CD4-positive, CD25-positive, alpha-beta regulatory T cell (primary cell): Measurements from ENCODE around the gene RAB11FIP4. TPM values are rescaled to one million over a fixed set of nuclear protein-coding genes. Genes with fewer than 3 reads are reported as not detected.

Experiments used
- ATAC-seq, 2 donors: fragments of 150-1000 bp; cut with Tn5 transposase; one replicate each; pipeline ENCODE4 v1.10.0; 2021; ENCODE audit warnings: low read depth in 2 of 2, moderate number of reproducible peaks in 2 of 2, moderate library complexity in 1 of 2
- DNase-seq, 3 donors: peaks; one replicate each; pipeline versions ENCODE4 v3.0.0 to v3.0.0-alpha.2; 2012 to 2022; ENCODE audit warnings: mixed read lengths in 1 of 3
- H3K27ac ChIP-seq: one replicate; pipeline ENCODE4 v1.7.0; 2013; ENCODE audit warnings: mild to moderate bottlenecking, low read length; ENCODE audit not compliant: insufficient read depth, poor library complexity, severe bottlenecking
- H3K27me3 ChIP-seq: one replicate; pipeline ENCODE4 v1.7.0; 2013; ENCODE audit warnings: low read length; ENCODE audit not compliant: control insufficient read depth, insufficient read depth
- H3K36me3 ChIP-seq: one replicate; pipeline ENCODE4 v1.7.0; 2013; ENCODE audit warnings: mild to moderate bottlenecking, low read length, moderate library complexity; ENCODE audit not compliant: control insufficient read depth, insufficient read depth
- H3K4me1 ChIP-seq: 2 replicates; pipeline ENCODE4 v1.7.0; 2013; ENCODE audit warnings: mild to moderate bottlenecking, low read length; ENCODE audit not compliant: insufficient read depth, control insufficient read depth, poor library complexity, severe bottlenecking
- H3K4me3 ChIP-seq: one replicate; pipeline ENCODE4 v1.7.0; 2013; ENCODE audit warnings: low read depth, mild to moderate bottlenecking, low read length, moderate library complexity
- H3K9me3 ChIP-seq, 2 experiments: 1 replicate in 1 of 2; 2 replicates in 1 of 2; pipeline ENCODE4 v1.7.0; 2013; ENCODE audit warnings: low read length in 2 of 2, mild to moderate bottlenecking in 1 of 2, moderate library complexity in 1 of 2; ENCODE audit not compliant: control insufficient read depth in 2 of 2
- H3K27ac Mint-ChIP-seq, 3 donors: one replicate each; pipeline ENCODE4 v1.8.0; 2020 to 2022; ENCODE audit warnings: mild to moderate bottlenecking in 3 of 3, mixed read lengths in 3 of 3, moderate library complexity in 2 of 3
- H3K27me3 Mint-ChIP-seq: one replicate; pipeline ENCODE4 v1.8.0; 2022; ENCODE audit warnings: mild to moderate bottlenecking, mixed read lengths
- H3K36me3 Mint-ChIP-seq: one replicate; pipeline ENCODE4 v1.8.0; 2020; ENCODE audit warnings: mixed read lengths
- H3K4me1 Mint-ChIP-seq, 4 donors: one replicate each; pipeline ENCODE4 v1.8.0; 2020 to 2022; ENCODE audit warnings: mixed read lengths in 4 of 4, mild to moderate bottlenecking in 1 of 4
- H3K4me3 Mint-ChIP-seq, 4 donors: one replicate each; pipeline ENCODE4 v1.8.0; 2020 to 2022; ENCODE audit warnings: mild to moderate bottlenecking in 4 of 4, mixed read lengths in 4 of 4, moderate library complexity in 3 of 4
- H3K9me3 Mint-ChIP-seq, 7 donors: one replicate each; pipeline ENCODE4 v1.8.0; 2020 to 2022; ENCODE audit warnings: mixed read lengths in 7 of 7, mild to moderate bottlenecking in 3 of 7, moderate library complexity in 2 of 7
- polyA plus RNA-seq, 4 donors: library from polyadenylated mRNA; unstranded; fragments of 300-500 nt; fragmentation: Illumina TruSeq; gene quantifications; one replicate each; pipeline ENCODE4 v1.2.3, GENCODE V29; 2021
- total RNA-seq: library from RNA; stranded (reverse); gene quantifications from one replicate; pipeline ENCODE4 v1.2.3, GENCODE V29; 2022

RAB11FIP4 gene
- total and polyA plus RNA-seq, 5 donors from 2014 or later = 23.1 to 79.7 (median 23.6) TPM

DNA sequence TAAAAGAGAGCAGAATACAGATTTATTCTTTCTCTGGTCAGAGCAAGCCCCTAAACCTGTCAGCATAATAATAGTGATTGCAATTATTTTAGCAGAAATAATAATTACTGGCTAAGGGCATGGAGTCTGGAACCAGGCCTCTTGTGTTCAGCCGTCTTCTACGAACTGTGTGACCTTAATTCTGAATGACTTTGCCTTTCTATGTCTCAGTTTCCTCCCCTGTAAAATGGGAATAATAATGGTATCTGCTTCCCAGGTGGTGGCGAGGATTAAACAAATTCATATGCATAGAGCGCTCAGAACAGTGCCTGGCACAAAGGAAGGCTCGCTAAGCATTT, 33.4 kb downstream of the RAB11FIP4 start:
- Histone ChIP-seq H3K27ac (no peak overlapping the region), H3K9me3 (peaks cover 0 to 2% of the 10 kb centered on the region in 2 experiments)
- no peak overlapping the region for H3K4me3 Mint-ChIP-seq

DNA sequence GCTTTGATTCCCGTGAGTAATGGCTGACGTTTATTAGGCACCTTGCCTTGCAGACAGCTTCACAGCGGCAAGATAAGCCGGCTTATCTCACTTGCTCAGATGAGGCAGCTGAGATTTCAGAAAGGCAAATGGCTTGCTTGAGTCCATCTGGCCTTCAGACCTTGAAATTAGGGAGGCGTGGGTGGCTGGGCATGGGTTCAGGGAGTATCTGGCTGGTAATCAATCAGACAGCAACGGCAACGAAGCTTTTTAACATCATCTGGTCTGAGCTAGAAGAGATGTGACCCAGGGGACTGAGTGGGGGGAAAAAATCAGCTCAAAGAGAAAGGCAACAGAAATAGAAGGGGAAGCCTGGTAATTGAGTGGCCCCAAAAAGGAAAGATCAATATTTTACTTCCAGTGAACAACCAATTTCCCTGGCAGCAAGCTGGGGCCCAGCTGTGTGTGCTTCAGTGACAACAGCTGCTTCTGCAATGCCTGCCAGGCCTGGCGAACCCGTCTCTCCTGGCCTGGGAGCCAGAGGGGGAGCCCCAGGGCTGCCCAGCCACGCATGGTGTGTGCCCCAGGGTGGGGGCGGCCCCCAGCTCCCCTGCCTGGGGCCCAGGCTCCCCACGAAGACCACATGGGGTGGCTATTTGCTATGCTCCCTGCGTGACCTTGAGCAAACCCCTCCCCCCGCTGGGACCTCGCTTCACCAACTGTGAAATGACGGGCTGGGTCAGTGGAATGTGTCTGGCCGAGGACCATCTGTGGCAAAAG, 34.0 kb downstream of the RAB11FIP4 start:
- Mint-ChIP-seq H3K4me3 (no peak overlapping the region), H3K4me1 (no peaks in the 10 kb centered on the region), H3K27ac (no peak overlapping the region), H3K36me3 (no peaks in the 10 kb centered on the region), H3K9me3 (peaks cover 0 to 10% (median 2%) of the 10 kb centered on the region in 7 donors), H3K27me3 (peaks cover 9% of the 10 kb centered on the region)
- ATAC-seq = no peak
- no peaks in the 10 kb centered on the region for H3K36me3 ChIP-seq
- peaks cover 0 to 2% of the 10 kb centered on the region in 2 experiments for H3K9me3 ChIP-seq
- H3K4me3 ChIP-seq = no peak overlapping the region
- H3K27me3 ChIP-seq = peaks cover 4% of the 10 kb centered on the region
- no peak overlapping the region for H3K27ac ChIP-seq
- DNase-seq = no peak
- no peaks in the 10 kb centered on the region for H3K4me1 ChIP-seq

More for the DNA sequence above, 33.4 kb downstream of the RAB11FIP4 start:
- Histone ChIP-seq H3K4me1 (no peaks in the 10 kb centered on the region), H3K36me3 (no peaks in the 10 kb centered on the region), H3K4me3 (no peak overlapping the region), H3K27me3 (peaks cover 4% of the 10 kb centered on the region)
- ATAC-seq = no peak
- no peak for DNase-seq
- H3K36me3 Mint-ChIP-seq = no peaks in the 10 kb centered on the region
- H3K27me3 Mint-ChIP-seq = peaks cover 9% of the 10 kb centered on the region
- no peak overlapping the region for H3K27ac Mint-ChIP-seq
- H3K4me1 Mint-ChIP-seq = no peaks in the 10 kb centered on the region
- peaks cover 0 to 10% (median 2%) of the 10 kb centered on the region in 7 donors for H3K9me3 Mint-ChIP-seq

DNA sequence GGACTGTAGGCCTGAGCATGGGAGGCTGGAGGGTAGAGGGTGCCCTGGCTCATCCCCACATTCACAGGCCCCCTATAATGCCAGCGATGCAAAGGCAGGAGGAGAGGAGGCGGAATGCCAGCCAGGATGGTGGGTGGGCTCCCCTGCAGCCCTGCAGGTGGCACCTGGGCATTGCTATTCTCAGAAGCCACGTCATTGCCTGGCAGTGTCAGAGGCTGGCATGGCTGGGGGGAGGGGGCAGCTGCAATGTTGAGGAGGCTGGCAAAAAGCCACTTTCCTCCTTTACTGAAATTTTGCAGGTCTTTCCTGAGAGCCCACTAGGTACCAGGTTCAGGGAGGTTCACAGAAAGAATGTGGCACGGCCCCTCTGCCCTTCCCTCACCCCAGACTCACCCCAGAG, 36.2 kb downstream of the RAB11FIP4 start:
- Mint-ChIP-seq H3K4me3 (no peak overlapping the region), H3K9me3 (peaks cover 0 to 7% (median 2%) of the 10 kb centered on the region in 7 donors), H3K27me3 (peaks cover 9% of the 10 kb centered on the region), H3K27ac (no peak overlapping the region), H3K36me3 (no peaks in the 10 kb centered on the region), H3K4me1 (peaks cover 0 to 5% (median 0%) of the 10 kb centered on the region in 4 donors)
- ATAC-seq (no peak), DNase-seq (no peak)
- Histone ChIP-seq H3K4me3 (no peak overlapping the region), H3K27ac (no peak overlapping the region), H3K36me3 (no peaks in the 10 kb centered on the region), H3K4me1 (no peaks in the 10 kb centered on the region), H3K9me3 (no peaks in the 10 kb centered on the region), H3K27me3 (no peaks in the 10 kb centered on the region)

DNA sequence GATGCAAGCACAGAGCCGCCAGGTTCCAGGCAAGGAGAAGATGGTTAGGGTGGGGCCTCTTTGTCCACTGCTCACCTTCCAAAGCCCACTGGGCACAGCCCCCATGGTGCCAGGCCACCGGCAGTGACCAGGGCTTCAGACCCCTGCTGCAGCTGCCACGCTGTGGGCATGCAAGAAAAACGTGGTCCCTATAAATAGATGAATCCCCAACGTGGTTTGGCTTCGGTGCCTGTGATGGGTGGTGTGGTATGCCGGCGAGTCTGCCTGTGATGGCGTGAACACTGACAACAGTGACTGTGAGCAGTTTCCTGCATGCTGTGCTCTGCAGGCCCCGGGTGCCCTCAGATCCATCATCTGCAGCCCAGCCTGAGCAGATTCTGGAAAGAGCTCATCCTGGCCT, 36.6 kb downstream of the RAB11FIP4 start:
- no peak for ATAC-seq
- H3K27me3 ChIP-seq = no peaks in the 10 kb centered on the region

DNA sequence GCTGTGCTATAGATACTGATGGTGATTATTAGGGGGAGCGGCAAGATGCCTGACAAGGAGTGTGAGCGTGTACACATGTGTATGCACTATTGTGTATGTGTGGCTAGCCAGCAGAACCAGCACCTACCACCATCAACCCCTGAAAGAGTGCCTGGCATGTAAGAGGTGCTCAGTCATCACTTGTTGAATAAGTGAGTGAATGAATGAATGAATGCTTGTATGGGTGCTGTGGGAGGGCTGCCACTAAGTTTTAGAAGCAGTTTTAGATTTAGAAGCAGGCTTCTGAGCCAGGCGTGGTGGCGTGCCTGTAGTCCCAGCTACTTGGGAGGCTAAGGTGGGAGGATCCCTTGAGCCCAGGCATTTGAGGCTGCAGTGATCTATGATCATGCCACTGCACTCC, 37.0 kb downstream of the RAB11FIP4 start:
- H3K27me3 Mint-ChIP-seq = peaks cover 6% of the 10 kb centered on the region
- DNase-seq (no peak), ATAC-seq (no peak)
- no peak overlapping the region for H3K27ac Mint-ChIP-seq
- no peaks in the 10 kb centered on the region for H3K27me3 ChIP-seq
- H3K27ac ChIP-seq = no peak overlapping the region
- no peaks in the 10 kb centered on the region for H3K9me3 ChIP-seq
- H3K9me3 Mint-ChIP-seq = peaks cover 0 to 2% (median under 1%) of the 10 kb centered on the region in 7 donors
- peaks cover 0 to 11% (median 4%) of the 10 kb centered on the region in 4 donors for H3K4me1 Mint-ChIP-seq
- H3K36me3 Mint-ChIP-seq = no peaks in the 10 kb centered on the region
- no peak overlapping the region for H3K4me3 ChIP-seq
- no peaks in the 10 kb centered on the region for H3K36me3 ChIP-seq
- H3K4me3 Mint-ChIP-seq = no peak overlapping the region
- peaks cover 7% of the 10 kb centered on the region for H3K4me1 ChIP-seq

More for the DNA sequence above, 36.6 kb downstream of the RAB11FIP4 start:
- peaks cover 6% of the 10 kb centered on the region for H3K27me3 Mint-ChIP-seq
- no peak overlapping the region for H3K27ac Mint-ChIP-seq
- no peak overlapping the region for H3K4me3 Mint-ChIP-seq
- H3K36me3 Mint-ChIP-seq = no peaks in the 10 kb centered on the region
- Histone ChIP-seq H3K9me3 (no peaks in the 10 kb centered on the region), H3K4me1 (peaks cover 3% of the 10 kb centered on the region), H3K27ac (no peak overlapping the region), H3K4me3 (no peak overlapping the region), H3K36me3 (no peaks in the 10 kb centered on the region)
- peaks cover 0 to 9% (median 2%) of the 10 kb centered on the region in 4 donors for H3K4me1 Mint-ChIP-seq
- peaks cover 0 to 6% (median 2%) of the 10 kb centered on the region in 7 donors for H3K9me3 Mint-ChIP-seq
- no peak for DNase-seq

DNA sequence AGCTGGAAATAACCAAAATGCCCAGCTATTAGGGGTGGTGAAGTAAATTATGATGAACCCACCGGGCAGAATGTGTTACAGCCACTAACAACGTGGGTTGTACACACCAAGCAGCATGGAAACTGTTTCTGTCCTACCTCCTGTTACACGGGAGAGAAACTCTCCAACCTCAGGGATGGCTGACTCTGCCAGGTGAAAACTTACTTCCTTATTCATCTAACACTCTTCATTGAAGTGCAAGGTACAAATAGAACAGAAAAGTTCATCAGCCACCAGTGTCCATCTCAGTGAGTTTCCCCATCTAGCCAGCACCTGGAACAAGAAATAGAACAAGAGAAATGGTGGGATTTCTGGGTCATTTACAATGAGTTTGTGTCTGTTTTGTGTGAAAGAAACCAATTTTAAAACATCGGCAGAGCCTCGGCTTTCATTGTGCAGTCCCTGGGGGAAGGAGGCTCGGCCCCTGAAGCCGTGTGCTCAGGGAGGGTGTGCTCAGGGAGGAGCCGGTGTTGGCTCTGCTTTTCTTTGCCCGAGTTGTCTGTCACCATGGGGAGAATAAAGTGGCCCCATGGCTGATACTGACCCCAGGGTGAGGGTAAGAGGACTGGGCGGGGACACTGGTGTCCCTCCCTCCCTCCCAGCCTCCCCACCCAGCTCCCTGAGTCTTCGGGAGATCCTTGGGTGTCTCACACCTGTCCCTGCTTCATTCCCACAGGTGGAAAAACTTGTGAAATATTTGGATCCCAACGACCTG, 39.8 kb downstream of the RAB11FIP4 start:
- DNase-seq = no peak

DNA sequence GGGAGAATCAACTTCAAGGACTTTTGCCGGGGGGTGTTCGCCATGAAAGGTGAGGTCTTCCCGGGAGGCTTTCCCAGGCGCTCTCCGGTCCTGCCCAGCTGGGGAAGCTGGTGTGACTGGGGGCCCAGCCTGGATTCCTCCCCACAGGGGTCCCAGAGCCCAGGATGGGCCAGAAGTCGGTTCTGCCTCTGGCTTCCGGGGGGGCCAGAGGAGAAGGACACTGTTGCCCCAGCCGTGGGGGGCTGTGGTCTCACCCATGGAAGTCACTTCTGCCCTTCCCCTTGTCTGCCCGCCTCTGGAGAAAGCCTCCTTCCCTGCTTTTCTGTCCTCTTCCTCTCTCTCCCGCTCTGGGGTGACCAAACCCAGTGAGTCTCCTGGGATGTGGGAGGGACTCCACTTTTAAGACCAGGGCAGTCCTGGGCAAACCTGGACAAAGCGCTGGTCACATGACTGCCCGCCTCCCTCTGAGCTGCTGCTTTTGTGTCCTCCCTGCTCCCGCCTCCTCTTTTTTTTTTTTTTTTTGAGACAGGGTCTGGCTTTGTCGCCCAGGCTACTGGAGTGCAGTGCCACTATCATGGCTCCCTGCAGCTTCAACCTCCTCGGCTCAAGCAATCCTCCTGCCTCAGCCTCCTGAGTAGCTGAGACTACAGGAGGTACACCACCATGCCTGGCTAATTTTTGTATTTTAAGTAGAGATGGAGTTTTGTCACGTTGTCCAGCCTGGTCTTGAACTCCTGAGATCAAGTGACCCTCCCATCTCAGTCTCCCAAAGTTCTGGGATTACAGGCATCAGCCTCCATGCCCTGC, 40.6 kb downstream of the RAB11FIP4 start:
- Histone ChIP-seq H3K36me3 (no peaks in the 10 kb centered on the region), H3K4me1 (peaks cover 10% of the 10 kb centered on the region), H3K9me3 (no peaks in the 10 kb centered on the region), H3K27ac (no peak overlapping the region), H3K27me3 (no peaks in the 10 kb centered on the region), H3K4me3 (no peak overlapping the region)
- Mint-ChIP-seq H3K36me3 (no peaks in the 10 kb centered on the region), H3K9me3 (no peaks in the 10 kb centered on the region), H3K4me1 (peaks cover 0 to 20% (median 4%) of the 10 kb centered on the region in 4 donors), H3K4me3 (no peak overlapping the region), H3K27me3 (peaks cover 10% of the 10 kb centered on the region), H3K27ac (no peak overlapping the region)
- ATAC-seq (no peak), DNase-seq (no peak)

More for the DNA sequence above, 39.8 kb downstream of the RAB11FIP4 start:
- Mint-ChIP-seq H3K9me3 (no peaks in the 10 kb centered on the region), H3K36me3 (no peaks in the 10 kb centered on the region), H3K4me1 (peaks cover 0 to 20% (median 4%) of the 10 kb centered on the region in 4 donors), H3K27ac (no peak overlapping the region), H3K4me3 (no peak overlapping the region), H3K27me3 (peaks cover 10% of the 10 kb centered on the region)
- Histone ChIP-seq H3K4me3 (no peak overlapping the region), H3K9me3 (no peaks in the 10 kb centered on the region), H3K4me1 (peaks cover 10% of the 10 kb centered on the region), H3K36me3 (no peaks in the 10 kb centered on the region), H3K27me3 (no peaks in the 10 kb centered on the region), H3K27ac (no peak overlapping the region)
- no peak for ATAC-seq
